ENCODE measurements around the gene GTF2A2.
"Not testable (repeated sequence)": the region's sequence is repeated elsewhere in the genome, so short reads cannot be mapped to it uniquely, and the experiment has no call there.

Gene GTF2A2

DNA sequence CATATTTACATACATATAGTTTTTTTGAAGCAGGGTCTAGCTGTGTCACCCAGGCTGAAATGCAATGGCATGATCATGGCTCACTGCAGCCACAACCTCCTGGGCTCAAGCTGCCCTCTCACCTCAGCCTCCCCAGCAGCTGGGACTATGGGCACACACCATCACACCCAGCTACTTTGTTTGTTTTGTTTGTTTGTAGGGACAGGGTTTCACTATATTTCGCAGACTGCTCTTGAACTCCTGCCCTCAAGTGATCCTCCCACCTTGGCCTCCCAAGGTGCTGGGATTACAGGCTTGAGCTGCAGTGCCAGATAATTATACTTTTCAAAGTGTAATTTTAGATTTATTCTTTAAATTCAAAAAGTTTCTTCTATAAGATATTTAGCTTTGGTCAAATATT, 10.2 kb downstream of the GTF2A2 start:
- no peak overlapping the region for H3K4me3 ChIP-seq (ENCODE audit: low read depth, low read length)
- TF ChIP-seq CTCF (IDR thresholded peaks at IDR 0.05; ENCODE audit: borderline replicate concordance, insufficient read depth, low read depth, low read length), result no peak

DNA sequence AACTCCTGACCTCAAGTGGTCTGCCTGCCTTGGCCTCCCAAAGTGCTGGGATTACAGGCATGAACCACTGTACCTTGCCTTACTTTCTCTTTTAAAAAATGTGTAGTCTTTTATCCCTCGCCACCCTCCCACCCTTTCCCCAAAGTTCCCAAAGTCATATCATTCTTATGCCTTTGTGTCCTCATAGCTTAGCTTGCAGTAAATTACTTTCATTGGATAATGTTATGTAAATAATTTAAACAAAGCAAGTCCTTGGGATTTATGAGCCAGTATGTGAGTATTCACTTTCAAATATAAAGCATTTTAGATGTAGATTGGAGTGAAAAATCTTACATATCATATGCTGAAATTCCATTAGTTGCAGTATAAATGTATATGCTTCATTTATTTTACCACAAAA, 11.0 kb downstream of the GTF2A2 start:
- H3K4me3 ChIP-seq (ENCODE audit: low read depth, low read length), result no peak overlapping the region
- TF ChIP-seq CTCF (IDR thresholded peaks at IDR 0.05; ENCODE audit: borderline replicate concordance, insufficient read depth, low read depth, low read length), result no peak

- H3K4me3 ChIP-seq (ENCODE audit: low read depth, low read length), result not testable (repeated sequence)
These were observed 11.5 kb downstream of the GTF2A2 start for GRCh38 chr15:59645812-59646211.

DNA sequence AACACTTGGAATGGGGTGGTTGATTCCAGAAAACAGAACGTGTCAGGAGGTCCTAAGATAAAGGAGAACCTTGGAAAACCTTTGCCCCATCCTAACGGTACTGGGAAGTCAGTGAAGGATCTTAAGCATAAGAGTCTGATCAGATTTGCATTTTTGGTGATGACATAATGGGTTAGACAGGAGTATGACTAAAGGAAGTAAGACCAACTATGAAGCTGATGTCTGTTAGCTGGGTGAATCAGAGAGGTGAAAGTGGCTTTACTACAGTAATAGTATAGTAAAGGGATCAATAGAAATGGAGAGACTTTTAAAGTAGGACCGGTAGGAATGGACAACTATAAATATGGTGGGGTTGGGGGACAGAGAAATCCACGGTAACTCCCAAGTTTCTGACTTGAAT, 12.6 kb downstream of the GTF2A2 start:
- no peak overlapping the region for H3K4me3 ChIP-seq (ENCODE audit: low read depth, low read length)
- TF ChIP-seq CTCF (IDR thresholded peaks at IDR 0.05; ENCODE audit: borderline replicate concordance, insufficient read depth, low read depth, low read length), result no peak

DNA sequence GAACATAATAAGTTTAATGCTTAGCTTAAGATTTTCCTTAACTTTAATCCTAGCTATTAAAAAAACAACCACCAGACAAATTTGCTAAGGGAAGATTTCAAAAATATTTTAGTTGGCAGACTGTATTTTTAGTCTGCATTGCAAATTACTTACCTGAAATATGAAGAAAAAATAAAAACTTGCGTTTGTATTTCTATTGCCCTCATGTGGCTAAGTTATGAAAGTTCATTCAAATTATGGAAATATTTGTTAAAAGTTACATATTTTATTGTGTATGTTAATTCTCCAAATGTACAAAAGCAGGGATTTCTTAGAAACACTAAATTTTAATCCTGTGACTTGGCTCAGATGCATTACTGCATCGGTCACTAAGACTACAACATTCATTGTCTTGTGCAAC, 15.0 kb downstream of the GTF2A2 start:
- no peak for TF ChIP-seq CTCF (IDR thresholded peaks at IDR 0.05; ENCODE audit: borderline replicate concordance, insufficient read depth, low read depth, low read length)
- H3K4me3 ChIP-seq (ENCODE audit: low read depth, low read length), result no peak overlapping the region

DNA sequence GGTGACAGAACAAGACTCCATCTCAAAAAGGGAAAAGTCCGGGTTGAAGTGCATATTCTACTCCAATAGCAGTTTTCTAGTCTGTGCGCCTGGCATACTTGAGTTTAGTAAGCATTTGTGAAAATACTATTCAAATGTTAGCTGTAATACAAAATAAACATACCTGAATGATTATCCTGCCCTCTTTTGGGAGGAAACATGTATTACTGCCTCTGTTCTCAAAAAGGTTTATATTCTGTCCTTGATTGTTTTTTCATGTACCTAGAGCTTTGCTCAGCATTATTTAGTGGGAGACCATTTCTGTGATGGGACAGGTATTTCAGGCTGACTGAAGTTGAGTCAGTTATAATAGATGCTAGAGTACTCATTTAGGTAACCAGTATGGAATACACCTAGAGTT, 19.8 kb downstream of the GTF2A2 start:
- H3K4me3 ChIP-seq (ENCODE audit: low read depth, low read length), result not testable (repeated sequence)

- H3K4me3 ChIP-seq (ENCODE audit: low read depth, low read length), result no peak overlapping the region
These were observed 21.1 kb downstream of the GTF2A2 start for GRCh38 chr15:59636184-59636583.

DNA sequence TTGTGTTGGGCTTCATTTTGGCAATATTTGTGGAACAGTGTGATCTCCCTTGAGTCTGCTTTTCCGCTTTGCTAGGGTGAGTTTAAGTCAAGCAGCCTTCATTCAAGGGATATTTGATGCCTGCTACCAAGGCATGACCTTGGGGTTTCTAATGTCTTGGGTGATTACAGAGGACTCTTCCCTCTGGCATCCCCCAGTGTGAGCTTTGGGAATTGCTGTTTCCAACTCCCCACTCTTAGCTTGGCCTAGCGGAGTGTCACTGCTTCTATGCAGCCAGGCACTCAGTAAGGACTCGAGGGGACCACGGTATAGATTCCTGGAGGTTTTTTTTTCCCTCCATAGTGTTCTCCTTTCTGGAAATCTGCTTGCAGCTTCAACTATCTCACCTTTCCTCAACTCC, 24.6 kb downstream of the GTF2A2 start:
- no peak overlapping the region for H3K4me3 ChIP-seq (ENCODE audit: low read depth, low read length)
- peak; percentile 29; the same call in 1 of the 2 replicates for TF ChIP-seq CTCF (IDR thresholded peaks at IDR 0.05; ENCODE audit: borderline replicate concordance, insufficient read depth, low read depth, low read length)

More at GRCh38 chr15:59636184-59636583, 21.1 kb downstream of the GTF2A2 start:
- TF ChIP-seq CTCF (IDR thresholded peaks at IDR 0.05; ENCODE audit: borderline replicate concordance, insufficient read depth, low read depth, low read length), result no peak
